Suprapubic skin (tissue), 4 donors: ENCODE data around the gene ASB3. TPM values are rescaled to one million over a fixed set of nuclear protein-coding genes. Genes with fewer than 3 reads are reported as not detected.

Experiments used
- DNase-seq, 2 donors: peaks; one replicate each; pipeline ENCODE4 v3.0.0-alpha.2; 2019; ENCODE audit warnings: low spot score in 2 of 2
- H3K27ac ChIP-seq: fragments of 200-600 bp; sonication (generic); one replicate; pipeline ENCODE4 v1.5.1; 2019
- H3K27me3 ChIP-seq: fragments of 200-600 bp; sonication (generic); one replicate; pipeline ENCODE4 v1.5.1; 2019
- H3K36me3 ChIP-seq: fragments of 200-600 bp; sonication (generic); one replicate; pipeline ENCODE4 v1.5.1; 2019
- H3K4me1 ChIP-seq: fragments of 200-600 bp; sonication (generic); one replicate; pipeline ENCODE4 v1.5.1; 2019
- H3K4me3 ChIP-seq: fragments of 200-600 bp; sonication (generic); one replicate; pipeline ENCODE4 v1.5.1; 2019; ENCODE audit warnings: mild to moderate bottlenecking
- H3K9me3 ChIP-seq: fragments of 200-600 bp; sonication (generic); one replicate; pipeline ENCODE4 v1.5.1; 2019
- EP300 ChIP-seq: sonication (generic); formaldehyde crosslinking; IDR thresholded peaks from one replicate; pipeline ENCODE4 v1.6.1; 2017; ENCODE audit warnings: antibody characterized with exemption
- POLR2A ChIP-seq, 2 donors: fragments of 450-650 bp; IDR thresholded peaks; one replicate each; pipeline ENCODE4 v1.6.1; 2017; ENCODE audit warnings: antibody characterized with exemption in 2 of 2, mild to moderate bottlenecking in 2 of 2, moderate library complexity in 2 of 2
- POLR2AphosphoS5 ChIP-seq, 3 donors: sonication (generic); formaldehyde crosslinking; IDR thresholded peaks; one replicate each; pipeline ENCODE4 v1.6.1; 2017; ENCODE audit warnings: antibody characterized with exemption in 3 of 3
- WGBS: methylation state at CpG from one replicate; pipeline ENCODE4 v1.1.5; 2018; 5-methylcytosine and 5-hydroxymethylcytosine counted together
- total RNA-seq, 4 donors: library from RNA; depleted of rRNA; stranded (reverse); fragments of >200 nt; gene quantifications; one replicate each; pipeline ENCODE4 v1.1.0, GENCODE V29; 2016
- TF ChIP-seq, protein P1 (sequence below), 2 donors: fragments of 200-600 bp in 1 of 2; fragments of 450-650 bp in 1 of 2; sonication (generic) in 1 of 2; IDR thresholded peaks; one replicate each; pipeline ENCODE4 v1.5.1; 2016 to 2019; ENCODE audit warnings: antibody characterized with exemption in 2 of 2, mild to moderate bottlenecking in 1 of 2, moderate library complexity in 1 of 2

The ASB3 gene
- total RNA-seq, 4 donors from 2014 or later, result 9.8 to 28.8 (median 12.6) TPM

GRCh38 chr2:53620981-53621380 is 165.8 kb downstream of the ASB3 start:
- Histone ChIP-seq H3K4me1 (no peaks in the 10 kb centered on the region), H3K27me3 (no peaks in the 10 kb centered on the region), H3K27ac (no peak overlapping the region), H3K4me3 (no peak overlapping the region), H3K9me3 (no peaks in the 10 kb centered on the region), H3K36me3 (no peaks in the 10 kb centered on the region)
- DNase-seq, result no peak
- TF ChIP-seq EP300 (no peak), POLR2A (IDR thresholded peaks at IDR 0.05) (no peak), POLR2AphosphoS5 (IDR thresholded peaks at IDR 0.05) (no peak)
- TF ChIP-seq, protein P1, sequence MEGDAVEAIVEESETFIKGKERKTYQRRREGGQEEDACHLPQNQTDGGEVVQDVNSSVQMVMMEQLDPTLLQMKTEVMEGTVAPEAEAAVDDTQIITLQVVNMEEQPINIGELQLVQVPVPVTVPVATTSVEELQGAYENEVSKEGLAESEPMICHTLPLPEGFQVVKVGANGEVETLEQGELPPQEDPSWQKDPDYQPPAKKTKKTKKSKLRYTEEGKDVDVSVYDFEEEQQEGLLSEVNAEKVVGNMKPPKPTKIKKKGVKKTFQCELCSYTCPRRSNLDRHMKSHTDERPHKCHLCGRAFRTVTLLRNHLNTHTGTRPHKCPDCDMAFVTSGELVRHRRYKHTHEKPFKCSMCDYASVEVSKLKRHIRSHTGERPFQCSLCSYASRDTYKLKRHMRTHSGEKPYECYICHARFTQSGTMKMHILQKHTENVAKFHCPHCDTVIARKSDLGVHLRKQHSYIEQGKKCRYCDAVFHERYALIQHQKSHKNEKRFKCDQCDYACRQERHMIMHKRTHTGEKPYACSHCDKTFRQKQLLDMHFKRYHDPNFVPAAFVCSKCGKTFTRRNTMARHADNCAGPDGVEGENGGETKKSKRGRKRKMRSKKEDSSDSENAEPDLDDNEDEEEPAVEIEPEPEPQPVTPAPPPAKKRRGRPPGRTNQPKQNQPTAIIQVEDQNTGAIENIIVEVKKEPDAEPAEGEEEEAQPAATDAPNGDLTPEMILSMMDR (IDR thresholded peaks at IDR 0.05), result no peak
- WGBS, result 81% methylated on average over 2 of the region's 2 CpGs

Other genes with a start within 250 kb of the ASB3 start
- 1 to 10 TPM; 1.4 to 6.4 (median 3.0) TPM for gene CHAC2, start 19.1 kb downstream of the ASB3 start, total RNA-seq
- 10 to 100 TPM; 30.9 to 86.1 (median 36.5) TPM for gene ERLEC1, start 91 bp upstream of the ASB3 start, total RNA-seq
- 1 to 10 TPM; 4.5 to 6.7 (median 5.0) TPM for gene GPR75, start 73.0 kb upstream of the ASB3 start, total RNA-seq
- gene PSME4, start 184.0 kb upstream of the ASB3 start, total RNA-seq, result 10 to 100 TPM; 39.1 to 66.1 (median 48.5) TPM